PC-9 (cell line): ENCODE data around the gene GPR157.

Experiments used
- EZH2 ChIP-seq: fragments of 200-600 bp; sonication (generic); IDR thresholded peaks from 2 replicates; pipeline ENCODE4 v1.8.0; 2017; ENCODE audit warnings: antibody characterized with exemption, low read depth
- TF ChIP-seq, protein P1 (sequence below): fragments of 200-600 bp; sonication (generic); conservative IDR thresholded peaks from 2 replicates; pipeline ENCODE4 v1.6.1; 2017; ENCODE audit warnings: mixed run types, antibody characterized with exemption, mild to moderate bottlenecking, moderate library complexity

DNA sequence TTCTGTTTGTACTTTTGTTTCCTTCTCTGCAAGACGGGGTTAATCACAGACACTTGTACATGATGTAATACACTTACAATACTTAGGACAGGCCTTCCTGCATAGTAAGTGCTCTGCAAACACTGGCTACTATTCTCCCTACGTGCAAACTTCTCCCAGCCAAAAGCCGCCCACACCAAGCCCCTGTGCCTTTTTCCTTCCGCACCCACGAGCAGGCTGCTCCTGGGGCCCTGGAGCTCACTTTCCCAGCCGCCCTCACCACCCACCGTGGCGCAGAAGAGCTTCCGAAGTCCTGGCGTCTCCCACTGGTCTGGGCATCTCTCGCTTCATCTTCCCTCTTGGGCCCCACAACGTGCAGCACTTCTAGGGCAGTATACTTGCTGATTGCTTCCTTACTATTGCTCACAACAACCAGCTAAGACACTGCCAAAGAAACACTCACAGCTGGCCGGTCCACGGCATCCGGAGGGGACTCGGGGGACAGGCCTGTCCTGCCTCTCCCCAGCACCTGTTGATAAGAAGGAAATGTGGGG lies 22.5 kb upstream of the GPR157 start:
- TF ChIP-seq EZH2: no peak
- TF ChIP-seq, protein P1, sequence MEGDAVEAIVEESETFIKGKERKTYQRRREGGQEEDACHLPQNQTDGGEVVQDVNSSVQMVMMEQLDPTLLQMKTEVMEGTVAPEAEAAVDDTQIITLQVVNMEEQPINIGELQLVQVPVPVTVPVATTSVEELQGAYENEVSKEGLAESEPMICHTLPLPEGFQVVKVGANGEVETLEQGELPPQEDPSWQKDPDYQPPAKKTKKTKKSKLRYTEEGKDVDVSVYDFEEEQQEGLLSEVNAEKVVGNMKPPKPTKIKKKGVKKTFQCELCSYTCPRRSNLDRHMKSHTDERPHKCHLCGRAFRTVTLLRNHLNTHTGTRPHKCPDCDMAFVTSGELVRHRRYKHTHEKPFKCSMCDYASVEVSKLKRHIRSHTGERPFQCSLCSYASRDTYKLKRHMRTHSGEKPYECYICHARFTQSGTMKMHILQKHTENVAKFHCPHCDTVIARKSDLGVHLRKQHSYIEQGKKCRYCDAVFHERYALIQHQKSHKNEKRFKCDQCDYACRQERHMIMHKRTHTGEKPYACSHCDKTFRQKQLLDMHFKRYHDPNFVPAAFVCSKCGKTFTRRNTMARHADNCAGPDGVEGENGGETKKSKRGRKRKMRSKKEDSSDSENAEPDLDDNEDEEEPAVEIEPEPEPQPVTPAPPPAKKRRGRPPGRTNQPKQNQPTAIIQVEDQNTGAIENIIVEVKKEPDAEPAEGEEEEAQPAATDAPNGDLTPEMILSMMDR: no peak
